Measurements from ENCODE around the gene ZBTB16. TPM values are rescaled to one million over a fixed set of nuclear protein-coding genes. Genes with fewer than 3 reads are reported as not detected.

ZBTB16 gene
- polyA plus RNA-seq, 1 donor (not counting 4 experiments of a cell fraction or from before 2014, with no cell fraction given), result 0.18 TPM

- no peak for FAIRE-seq
These were observed 148.9 kb downstream of the ZBTB16 start for GRCh38 chr11:114208377-114208776.

GRCh38 chr11:114209343-114209742 is 149.8 kb downstream of the ZBTB16 start:
- TF ChIP-seq CTCF (optimal IDR thresholded peaks at IDR 0.05 in 1 of 3, IDR thresholded peaks at IDR 0.05 in 1 of 3, conservative IDR thresholded peaks at IDR 0.05 in 1 of 3; ENCODE audit: extremely low read depth in 1 of 3, insufficient read depth in 2 of 3, low read length in 3 of 3) (no peak), EZH2 (IDR thresholded peaks at IDR 0.05; ENCODE audit: low read length) (no peak)
- DNase-seq (ENCODE audit: low read depth, low spot score) (no peak), FAIRE-seq (no peak)
- H3K9me1 ChIP-seq (ENCODE audit: control insufficient read depth, extremely low read depth, insufficient read depth, low read length), result no peaks in the 10 kb centered on the region
- no peaks in the 10 kb centered on the region for H3K4me1 ChIP-seq (ENCODE audit: control insufficient read depth, extremely low read depth, insufficient read depth, low read length)
- H3K9ac ChIP-seq (ENCODE audit: control insufficient read depth, extremely low read depth, insufficient read depth, low read length), result no peak overlapping the region
- dilution Hi-C loops (cut with MboI; ENCODE audit: extremely low pct_ligation_motif_present, low sequenced_read_pairs), result no loop called here
- H3K9me3 ChIP-seq (ENCODE audit: control insufficient read depth, low read depth, low read length), result no peaks in the 10 kb centered on the region
- no peak overlapping the region for H2AFZ ChIP-seq (ENCODE audit: control insufficient read depth, low read length)
- H3K36me3 ChIP-seq (ENCODE audit: control insufficient read depth in 2 of 2, extremely low read depth in 1 of 2, insufficient read depth in 2 of 2, low read length in 2 of 2), result no peaks in the 10 kb centered on the region
- H3K27me3 ChIP-seq (ENCODE audit: control insufficient read depth, extremely low read depth, insufficient read depth, low read length), result peaks cover 11% of the 10 kb centered on the region
- no peaks in the 10 kb centered on the region for H3K79me2 ChIP-seq (ENCODE audit: control insufficient read depth, insufficient read depth, low read length)
- H3K27ac ChIP-seq (ENCODE audit: control insufficient read depth, insufficient read depth, low read length), result no peak overlapping the region
- no peak overlapping the region for H3K4me3 ChIP-seq (ENCODE audit: control insufficient read depth in 2 of 3, extremely low read depth in 1 of 3, insufficient read depth in 2 of 3, low read depth in 1 of 3, low read length in 3 of 3)
- H4K20me1 ChIP-seq (ENCODE audit: control insufficient read depth, extremely low read depth, insufficient read depth, low read length), result no peaks in the 10 kb centered on the region
- H3K4me2 ChIP-seq (ENCODE audit: control insufficient read depth, extremely low read depth, insufficient read depth, low read depth, low read length), result no peak overlapping the region

More at GRCh38 chr11:114208377-114208776, 148.9 kb downstream of the ZBTB16 start:
- Histone ChIP-seq H3K4me1 (ENCODE audit: control insufficient read depth, extremely low read depth, insufficient read depth, low read length) (no peaks in the 10 kb centered on the region), H3K9me1 (ENCODE audit: control insufficient read depth, extremely low read depth, insufficient read depth, low read length) (no peaks in the 10 kb centered on the region), H3K4me2 (ENCODE audit: control insufficient read depth, extremely low read depth, insufficient read depth, low read depth, low read length) (no peak overlapping the region), H3K27me3 (ENCODE audit: control insufficient read depth, extremely low read depth, insufficient read depth, low read length) (peaks cover 11% of the 10 kb centered on the region), H3K4me3 (ENCODE audit: control insufficient read depth in 2 of 3, extremely low read depth in 1 of 3, insufficient read depth in 2 of 3, low read depth in 1 of 3, low read length in 3 of 3) (no peak overlapping the region), H3K9ac (ENCODE audit: control insufficient read depth, extremely low read depth, insufficient read depth, low read length) (no peak overlapping the region), H3K79me2 (ENCODE audit: control insufficient read depth, insufficient read depth, low read length) (no peaks in the 10 kb centered on the region), H3K36me3 (ENCODE audit: control insufficient read depth in 2 of 2, extremely low read depth in 1 of 2, insufficient read depth in 2 of 2, low read length in 2 of 2) (no peaks in the 10 kb centered on the region), H3K27ac (ENCODE audit: control insufficient read depth, insufficient read depth, low read length) (no peak overlapping the region), H3K9me3 (ENCODE audit: control insufficient read depth, low read depth, low read length) (no peaks in the 10 kb centered on the region), H2AFZ (ENCODE audit: control insufficient read depth, low read length) (no peak overlapping the region), H4K20me1 (ENCODE audit: control insufficient read depth, extremely low read depth, insufficient read depth, low read length) (no peaks in the 10 kb centered on the region)
- TF ChIP-seq EZH2 (IDR thresholded peaks at IDR 0.05; ENCODE audit: low read length) (no peak), CTCF (optimal IDR thresholded peaks at IDR 0.05 in 1 of 3, IDR thresholded peaks at IDR 0.05 in 1 of 3, conservative IDR thresholded peaks at IDR 0.05 in 1 of 3; ENCODE audit: extremely low read depth in 1 of 3, insufficient read depth in 2 of 3, low read length in 3 of 3) (no peak)
- DNase-seq (ENCODE audit: low read depth, low spot score), result no peak
- dilution Hi-C loops (cut with MboI; ENCODE audit: extremely low pct_ligation_motif_present, low sequenced_read_pairs), result no loop called here
